ENCODE results near the gene DECR2.

- TF ChIP-seq POLR2A (IDR thresholded peaks at IDR 0.05), result no peak
- no peak for TF ChIP-seq CTCF (IDR thresholded peaks at IDR 0.05 in 4 of 5, conservative IDR thresholded peaks at IDR 0.05 in 1 of 5)
Observed at GRCh38 chr16:377419-377951, 24.2 kb upstream of the DECR2 start.

All from gastrocnemius medialis (tissue), 4 donors.